Muscle of back (tissue), 13 donors: ENCODE results near the gene PANK2. TPM values are rescaled to one million over a fixed set of nuclear protein-coding genes. Genes with fewer than 3 reads are reported as not detected.
"Not testable (repeated sequence)": the region's sequence is repeated elsewhere in the genome, so short reads cannot be mapped to it uniquely, and the experiment has no call there.

Experiments
- DNase-seq, 3 donors: peaks; one replicate each; pipeline versions ENCODE4 v3.0.0 to v3.0.0-alpha.2; 2013
- long read RNA-seq, 9 donors: transcript quantifications; one replicate each; lab custom pipeline, GENCODE V29; 2026
- polyA plus RNA-seq, 10 donors: library from polyadenylated mRNA; unstranded; fragments of 120-200 nt; gene quantifications; one replicate each; pipeline ENCODE4 v1.2.1, GENCODE V29; 2013; ENCODE audit not compliant: insufficient read length in 10 of 10

PANK2 gene
- 10 to 100 TPM; 25.2 to 32.7 (median 28.5) TPM for polyA plus RNA-seq
- long read RNA-seq, donor 1, transcript PANK2-210 (1 exons, 661 nt) = major isoform, 20 of 23 reads
- long read RNA-seq, donor 1, partial matches to known transcripts = 0 of 23 reads
- long read RNA-seq, donor 1, other reads (novel, unspliced or antisense) = 0 of 23 reads
- long read RNA-seq, donor 2, transcript PANK2-201 (7 exons, 2,280 nt) = minor isoform, 5 of 20 reads
- long read RNA-seq, donor 2, transcript PANK2-210 (1 exons, 661 nt) = major isoform, 14 of 20 reads
- long read RNA-seq, donor 2, partial matches to known transcripts = 0 of 20 reads
- long read RNA-seq, donor 2, other reads (novel, unspliced or antisense) = 0 of 20 reads
- long read RNA-seq, donor 3 = 0 reads
- long read RNA-seq, donor 4, transcript PANK2-210 (1 exons, 661 nt) = major isoform, 11 of 11 reads
- long read RNA-seq, donor 4, partial matches to known transcripts = 0 of 11 reads
- long read RNA-seq, donor 4, other reads (novel, unspliced or antisense) = 0 of 11 reads
- long read RNA-seq, donor 5, full-length matches to known transcripts = 34 of 34 reads
- long read RNA-seq, donor 5, partial matches to known transcripts = 0 of 34 reads
- long read RNA-seq, donor 5, other reads (novel, unspliced or antisense) = 0 of 34 reads
- long read RNA-seq, donor 6, transcript PANK2-210 (1 exons, 661 nt) = major isoform, 24 of 38 reads
- long read RNA-seq, donor 6, transcript PANK2-201 (7 exons, 2,280 nt) = minor isoform, 5 of 38 reads
- long read RNA-seq, donor 6, partial matches to known transcripts = 5 of 38 reads
- long read RNA-seq, donor 6, other reads (novel, unspliced or antisense) = 0 of 38 reads
- long read RNA-seq, donor 7, transcript PANK2-210 (1 exons, 661 nt) = major isoform, 19 of 20 reads
- long read RNA-seq, donor 7, partial matches to known transcripts = 0 of 20 reads
- long read RNA-seq, donor 7, other reads (novel, unspliced or antisense) = 0 of 20 reads
- long read RNA-seq, donor 8, transcript PANK2-210 (1 exons, 661 nt) = major isoform, 17 of 22 reads
- long read RNA-seq, donor 8, transcript PANK2-201 (7 exons, 2,280 nt) = minor isoform, 5 of 22 reads
- long read RNA-seq, donor 8, partial matches to known transcripts = 0 of 22 reads
- long read RNA-seq, donor 8, other reads (novel, unspliced or antisense) = 0 of 22 reads
- long read RNA-seq, donor 9, partial matches to known transcripts = 0 of 4 reads
- long read RNA-seq, donor 9, other reads (novel, unspliced or antisense) = 0 of 4 reads

DNA sequence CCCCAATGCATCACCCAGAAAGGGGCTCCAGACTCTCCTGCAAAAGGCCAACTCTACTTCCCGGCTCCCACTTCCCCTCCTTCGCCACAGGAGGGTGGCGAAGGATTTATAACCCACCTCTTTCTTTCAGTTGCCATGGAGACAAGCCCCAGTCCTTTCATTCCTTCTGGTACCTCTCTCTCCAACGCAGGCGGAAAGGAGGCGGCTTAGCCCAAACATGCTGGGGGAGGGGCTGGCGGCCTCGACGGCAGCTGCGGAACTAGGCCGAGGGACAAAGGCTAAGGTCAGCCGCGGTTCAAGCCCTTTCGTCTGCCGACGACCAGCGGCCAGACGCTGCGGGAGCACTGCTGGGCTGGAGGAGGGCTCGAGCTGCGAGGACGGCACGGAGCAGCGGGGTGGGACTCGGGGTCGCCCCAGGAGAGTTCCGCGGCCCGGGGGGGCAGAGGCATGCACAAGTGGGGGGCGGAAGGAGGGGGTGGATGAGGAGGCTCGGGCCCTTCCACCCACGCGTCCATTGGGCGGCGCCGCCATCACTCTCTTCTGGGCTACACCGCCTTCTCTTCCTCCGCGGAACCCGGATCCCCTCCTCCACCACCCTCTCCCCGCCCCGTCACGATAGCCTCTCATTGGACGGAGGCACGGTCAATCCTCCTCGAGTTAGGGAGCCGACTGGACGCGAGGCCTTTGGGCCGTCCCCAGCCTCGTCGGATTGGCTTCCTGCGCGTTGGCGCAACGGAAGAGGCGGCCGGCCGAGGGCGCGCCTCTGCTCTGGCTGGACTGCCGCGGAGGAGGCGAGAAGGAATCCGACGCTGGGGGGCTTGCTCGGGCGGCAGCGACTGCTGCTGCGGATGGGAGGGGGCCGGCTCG is at the start of gene PANK2:
TSS of gene PANK2 (plus strand) at position 766 of the 867 bp plus-strand sequence.
- DNase-seq = peak; percentile 100

DNA sequence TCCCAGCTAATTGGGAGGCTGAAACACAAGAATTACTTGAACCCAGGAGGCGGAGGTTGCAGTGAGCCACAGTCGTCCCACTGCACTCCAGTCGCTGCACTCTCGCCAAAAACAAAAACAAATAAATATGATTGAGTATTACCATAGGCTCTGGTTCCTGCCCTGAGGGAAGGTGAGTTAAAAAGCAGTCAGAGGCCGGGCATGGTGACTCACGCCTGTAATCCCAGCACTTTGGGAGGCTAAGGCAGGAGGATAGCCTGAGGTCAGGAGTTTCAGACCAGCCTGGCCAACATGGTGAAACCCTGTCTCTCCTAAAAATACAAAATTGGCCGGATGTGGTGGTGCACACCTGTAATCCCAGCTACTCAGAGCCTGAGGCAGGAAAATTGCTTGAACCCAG is 49.0 kb upstream of the PANK2 start:
- not testable (repeated sequence) for DNase-seq

DNA sequence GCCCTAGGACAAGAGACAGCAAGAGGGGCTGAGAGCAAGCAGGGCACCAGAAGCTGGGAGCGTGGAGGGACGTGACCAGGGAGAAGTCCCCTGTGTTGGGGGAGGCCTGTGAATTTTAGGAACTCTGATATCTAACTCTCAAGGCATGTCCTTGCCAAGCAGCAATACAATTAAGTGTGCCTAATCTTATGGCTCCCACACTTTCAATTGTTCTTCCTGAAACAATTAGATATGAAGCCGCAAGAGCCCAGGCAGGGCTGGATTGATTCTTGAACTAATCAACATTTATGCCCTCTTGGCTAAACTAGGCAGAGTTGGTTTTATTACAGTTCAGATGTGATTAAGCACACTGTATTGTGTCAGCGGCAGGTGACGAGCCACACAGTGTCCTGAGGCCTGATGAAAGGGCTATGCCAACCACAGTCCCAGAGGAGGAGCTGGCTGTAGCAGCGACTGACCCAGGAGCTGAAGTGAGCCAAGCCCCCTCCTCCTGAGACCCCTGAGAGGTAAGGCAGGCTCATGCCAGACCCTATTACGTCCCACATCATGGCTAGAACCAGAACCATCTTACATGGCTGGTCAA is 46.7 kb upstream of the PANK2 start:
- DNase-seq = no peak

DNA sequence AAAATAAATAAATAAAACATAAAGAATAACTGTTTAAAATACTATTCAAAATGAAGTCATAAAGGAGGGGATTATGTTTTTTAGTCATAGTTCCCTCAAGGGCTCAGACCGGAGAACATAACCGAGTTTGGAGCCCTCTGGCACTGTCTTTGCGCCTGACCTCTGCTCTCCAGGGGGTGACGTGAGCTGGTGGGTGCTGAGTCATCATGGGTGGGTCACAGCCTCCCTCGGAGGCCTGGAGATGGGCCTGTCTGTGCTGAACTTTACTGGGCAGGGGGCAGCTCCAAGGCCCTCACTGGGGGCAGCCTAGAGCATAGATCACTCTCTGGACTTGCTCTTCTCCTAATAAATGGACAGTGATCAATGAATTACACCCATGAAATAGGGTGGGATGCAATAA is 45.7 kb upstream of the PANK2 start:
- no peak for DNase-seq

DNA sequence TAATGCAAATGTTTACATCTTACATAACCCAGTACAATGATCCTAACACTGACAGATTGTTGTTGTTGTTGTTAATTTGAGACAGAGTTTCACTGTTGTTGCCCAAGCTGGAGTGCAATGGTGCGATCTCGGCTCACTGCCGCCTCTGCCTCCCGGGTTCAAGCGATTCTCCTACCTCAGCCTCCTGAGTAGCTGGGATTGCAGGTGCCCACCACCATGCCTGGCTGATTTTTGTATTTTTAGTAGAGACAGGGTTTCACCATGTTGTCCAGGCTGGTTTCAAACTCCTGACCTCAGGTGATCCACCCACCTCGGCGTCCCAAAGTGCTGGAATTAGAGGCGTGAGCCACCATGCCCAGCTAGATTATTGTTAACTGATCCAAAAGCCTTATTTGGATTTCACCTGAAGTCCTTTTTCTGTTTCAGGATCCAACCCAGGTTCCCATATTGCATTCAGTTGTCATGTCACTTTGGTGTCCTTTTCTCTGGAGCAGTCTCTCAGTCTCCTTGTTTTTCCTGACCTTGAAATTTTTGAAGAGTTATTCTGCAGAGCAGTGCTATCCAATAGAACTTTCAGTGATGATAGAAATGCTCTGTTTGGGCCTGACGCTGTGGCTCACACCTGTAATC is 45.1 kb upstream of the PANK2 start:
- not testable (repeated sequence) for DNase-seq

DNA sequence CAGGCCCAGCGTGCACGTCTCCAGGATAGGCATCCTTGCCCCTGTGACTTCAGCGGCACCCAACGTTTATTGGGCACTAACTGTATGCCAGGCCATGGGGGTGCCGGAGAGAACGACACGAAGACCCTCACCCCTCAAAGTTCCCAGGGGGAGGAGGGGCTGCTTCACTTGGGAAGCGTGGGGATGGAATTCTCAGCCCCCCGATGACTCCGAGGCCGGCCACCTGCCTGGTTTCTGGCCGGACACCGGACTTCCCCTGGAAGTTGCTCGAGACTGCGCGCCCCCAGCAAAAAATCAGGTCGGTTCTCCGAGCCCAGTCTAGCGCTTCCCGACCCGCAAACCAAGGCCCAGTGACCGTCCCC is 42.8 kb upstream of the PANK2 start:
- peak in 1 of 3 donors; percentile 18 for DNase-seq

DNA sequence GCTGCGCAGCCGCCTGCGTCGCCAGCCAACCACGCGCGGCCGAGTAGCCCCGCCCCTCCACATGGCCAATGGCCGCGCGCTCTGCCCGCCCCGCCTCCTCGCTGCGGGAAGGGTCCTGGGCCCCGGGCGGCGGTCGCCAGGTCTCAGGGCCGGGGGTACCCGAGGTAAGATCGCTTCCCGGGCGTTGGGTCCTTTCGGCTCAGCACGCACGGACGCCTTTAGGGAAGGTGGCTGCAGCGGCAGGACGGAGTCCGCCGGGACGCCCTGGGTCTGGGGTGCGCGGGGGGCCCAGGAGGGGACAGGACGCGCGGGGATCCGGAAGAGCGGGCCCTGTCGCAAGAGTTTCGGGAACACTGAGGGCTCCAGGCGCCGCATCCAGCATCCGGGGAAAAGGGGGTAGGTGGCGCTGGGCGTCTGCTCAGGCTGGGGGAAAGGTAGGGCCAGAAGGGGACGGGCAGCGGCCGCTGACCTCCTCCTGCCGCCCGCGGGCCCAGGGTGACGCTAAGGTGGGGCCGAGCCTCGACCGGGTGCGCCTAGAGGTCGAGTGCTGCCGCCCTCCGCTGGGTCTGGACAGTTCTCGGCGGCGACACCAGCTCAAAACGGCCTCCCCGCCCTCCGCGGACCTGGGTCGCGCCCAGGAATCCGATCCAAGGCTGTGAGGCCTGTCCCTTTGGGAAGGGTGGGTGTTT is 42.3 kb upstream of the PANK2 start, which contains the start of gene MAVS:
TSS of gene MAVS (plus strand) at position 95 of the 689 bp plus-strand sequence. CDS start 7,791 bp downstream, outside the sequence.
- peak; percentile 79 to 96 (median 90) for DNase-seq

DNA sequence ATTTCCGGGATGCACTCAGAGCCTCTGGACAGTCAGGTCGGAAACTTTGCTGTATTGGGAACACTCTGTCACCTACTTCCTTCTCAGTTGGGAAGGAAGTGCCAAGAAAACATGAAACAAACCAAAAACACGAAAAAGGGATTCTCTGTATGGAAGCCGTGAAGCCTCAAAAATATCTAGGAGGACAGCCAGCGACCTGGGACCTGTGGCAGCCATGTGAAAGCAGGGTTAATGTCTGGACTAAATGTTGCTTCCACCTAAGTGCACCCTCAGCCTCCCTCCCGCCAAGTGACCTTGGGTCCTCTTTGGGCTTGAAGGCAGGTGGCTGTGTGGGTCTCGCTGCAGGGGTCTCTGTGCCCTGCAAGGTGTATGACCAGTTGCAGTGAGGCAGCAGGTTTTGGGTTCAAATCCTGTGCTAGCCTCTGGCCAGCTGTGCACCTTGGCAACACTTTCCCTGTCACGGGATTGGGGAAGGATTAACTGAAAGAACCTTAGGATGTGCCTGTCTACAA is 41.7 kb upstream of the PANK2 start:
- no peak for DNase-seq

DNA sequence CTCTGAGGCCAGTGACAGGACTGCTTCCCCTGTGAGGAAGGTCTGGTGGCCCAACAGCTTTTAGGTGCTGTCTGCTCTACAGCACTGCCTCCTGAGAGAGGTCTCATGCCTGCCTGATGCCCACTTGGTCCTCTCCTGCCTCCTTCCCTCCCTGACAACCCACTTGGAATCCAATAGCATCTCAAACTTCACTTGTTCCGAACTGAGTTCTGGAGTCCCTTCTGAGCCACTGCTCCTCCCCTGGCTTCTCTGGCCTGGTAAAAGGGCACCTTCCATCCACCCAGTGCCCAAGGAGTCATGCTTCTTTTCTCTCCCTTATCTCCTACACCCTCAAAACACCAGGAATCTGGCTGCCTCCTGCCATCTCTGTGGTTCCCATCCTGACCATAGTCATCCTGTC is 40.6 kb upstream of the PANK2 start:
- DNase-seq = no peak

DNA sequence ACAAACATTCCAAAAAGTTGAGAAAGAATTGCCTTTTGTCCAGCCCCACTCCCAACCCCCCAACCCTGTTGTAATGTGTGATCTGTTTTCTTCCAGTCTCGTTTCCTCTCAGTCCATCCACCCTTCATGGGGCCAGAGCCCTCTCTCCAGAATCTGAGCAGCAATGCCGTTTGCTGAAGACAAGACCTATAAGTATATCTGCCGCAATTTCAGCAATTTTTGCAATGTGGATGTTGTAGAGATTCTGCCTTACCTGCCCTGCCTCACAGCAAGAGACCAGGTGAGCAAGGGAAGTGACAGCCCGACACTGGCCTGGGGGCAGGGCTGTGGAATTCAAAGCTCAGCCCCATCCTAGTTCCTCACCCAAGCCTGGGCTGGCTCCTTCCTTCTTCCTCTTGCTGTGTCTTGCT is 34.7 kb upstream of the PANK2 start:
- DNase-seq = no peak

DNA sequence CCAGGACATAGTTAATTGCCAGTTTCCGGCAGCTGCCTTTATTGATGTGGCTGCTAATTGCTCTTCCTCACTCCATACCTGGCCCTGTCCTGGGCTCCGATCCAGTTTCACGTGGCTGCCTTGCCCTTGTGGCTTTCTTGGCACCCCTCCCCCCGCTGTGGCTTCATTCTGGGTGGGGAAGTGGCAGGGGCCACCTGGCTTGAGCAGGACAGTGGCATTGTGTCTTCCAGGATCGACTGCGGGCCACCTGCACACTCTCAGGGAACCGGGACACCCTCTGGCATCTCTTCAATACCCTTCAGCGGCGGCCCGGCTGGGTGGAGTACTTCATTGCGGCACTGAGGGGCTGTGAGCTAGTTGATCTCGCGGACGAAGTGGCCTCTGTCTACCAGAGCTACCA is 31.8 kb upstream of the PANK2 start:
- no peak for DNase-seq

DNA sequence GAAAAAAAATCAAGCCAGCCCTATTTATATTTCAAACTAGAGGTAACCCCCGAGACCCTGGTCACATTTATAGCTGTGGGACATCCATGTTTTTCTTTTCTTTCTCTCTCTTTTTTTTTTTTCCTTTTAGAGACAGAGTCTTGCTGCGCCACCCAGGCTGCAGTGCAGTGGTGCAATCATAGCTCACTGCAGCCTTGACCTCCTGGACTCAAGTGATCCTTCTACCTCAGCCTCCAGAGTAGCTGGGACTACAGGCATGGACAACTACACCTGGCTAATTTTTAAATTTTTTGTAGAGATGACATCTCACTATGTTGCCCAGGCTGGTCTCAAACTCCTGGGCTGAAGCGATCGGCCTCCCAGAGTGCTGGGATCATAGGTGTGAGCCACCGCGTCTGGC is 30.5 kb upstream of the PANK2 start:
- DNase-seq = no peak

DNA sequence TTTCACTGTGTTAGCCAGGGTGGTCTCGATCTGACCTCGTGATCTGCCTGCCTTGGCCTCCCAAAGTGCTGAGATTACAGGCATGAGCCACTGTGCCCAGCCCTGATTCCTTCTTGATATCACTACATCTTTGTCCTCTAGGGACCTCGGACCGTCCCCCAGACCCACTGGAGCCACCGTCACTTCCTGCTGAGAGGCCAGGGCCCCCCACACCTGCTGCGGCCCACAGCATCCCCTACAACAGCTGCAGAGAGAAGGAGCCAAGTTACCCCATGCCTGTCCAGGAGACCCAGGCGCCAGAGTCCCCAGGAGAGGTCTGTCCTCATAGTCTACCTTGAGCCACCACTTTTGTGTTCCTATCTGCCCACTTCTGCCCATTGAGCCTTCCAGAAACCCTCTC is 28.0 kb upstream of the PANK2 start:
- no peak for DNase-seq

DNA sequence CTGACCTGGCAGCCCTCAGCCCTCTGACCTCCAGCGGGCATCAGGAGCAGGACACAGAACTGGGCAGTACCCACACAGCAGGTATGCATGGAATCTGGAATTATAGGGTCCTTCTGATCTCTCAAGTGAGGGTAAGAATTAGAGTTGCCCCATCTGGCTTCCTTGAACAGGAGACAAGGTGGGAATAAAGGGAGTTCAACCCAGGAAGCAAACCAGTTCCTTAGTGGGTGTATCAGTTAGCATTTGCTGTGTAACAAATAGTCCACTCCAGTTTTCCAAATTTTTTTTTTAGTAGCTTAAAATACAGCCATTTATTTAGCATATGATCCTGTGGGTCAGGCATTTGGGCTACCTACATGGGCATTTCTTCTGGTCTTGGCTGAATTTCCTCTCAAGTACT is 26.9 kb upstream of the PANK2 start:
- DNase-seq = no peak

DNA sequence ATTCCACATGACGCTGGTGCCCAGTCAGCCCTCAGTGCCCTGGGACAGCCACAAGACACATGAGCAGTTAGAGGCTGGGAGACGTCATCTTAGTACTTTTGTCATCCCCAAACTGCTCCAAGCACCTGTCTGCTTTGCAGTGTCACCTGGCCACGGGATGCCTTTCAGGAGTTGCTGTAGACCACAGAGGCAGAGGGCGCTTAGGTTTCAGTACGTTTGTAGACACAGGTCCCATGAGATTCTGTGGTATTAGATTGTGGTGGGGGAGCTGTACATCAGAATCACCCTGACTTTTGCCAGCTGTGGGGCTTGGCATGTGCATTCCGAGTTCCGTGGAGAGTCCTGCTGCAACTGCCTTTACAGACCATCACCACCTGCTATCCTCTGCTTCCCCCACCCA is 25.9 kb upstream of the PANK2 start:
- DNase-seq = no peak

DNA sequence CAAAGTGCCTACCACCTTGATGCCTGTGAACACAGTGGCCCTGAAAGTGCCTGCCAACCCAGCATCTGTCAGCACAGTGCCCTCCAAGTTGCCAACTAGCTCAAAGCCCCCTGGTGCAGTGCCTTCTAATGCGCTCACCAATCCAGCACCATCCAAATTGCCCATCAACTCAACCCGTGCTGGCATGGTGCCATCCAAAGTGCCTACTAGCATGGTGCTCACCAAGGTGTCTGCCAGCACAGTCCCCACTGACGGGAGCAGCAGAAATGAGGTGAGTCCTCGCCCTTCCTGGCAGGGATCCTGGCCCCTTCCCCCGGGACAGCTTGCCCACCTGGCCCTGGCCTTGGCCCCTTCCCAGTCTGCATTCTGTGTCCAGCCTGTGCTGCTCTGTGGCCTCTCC is 24.7 kb upstream of the PANK2 start:
- no peak for DNase-seq

DNA sequence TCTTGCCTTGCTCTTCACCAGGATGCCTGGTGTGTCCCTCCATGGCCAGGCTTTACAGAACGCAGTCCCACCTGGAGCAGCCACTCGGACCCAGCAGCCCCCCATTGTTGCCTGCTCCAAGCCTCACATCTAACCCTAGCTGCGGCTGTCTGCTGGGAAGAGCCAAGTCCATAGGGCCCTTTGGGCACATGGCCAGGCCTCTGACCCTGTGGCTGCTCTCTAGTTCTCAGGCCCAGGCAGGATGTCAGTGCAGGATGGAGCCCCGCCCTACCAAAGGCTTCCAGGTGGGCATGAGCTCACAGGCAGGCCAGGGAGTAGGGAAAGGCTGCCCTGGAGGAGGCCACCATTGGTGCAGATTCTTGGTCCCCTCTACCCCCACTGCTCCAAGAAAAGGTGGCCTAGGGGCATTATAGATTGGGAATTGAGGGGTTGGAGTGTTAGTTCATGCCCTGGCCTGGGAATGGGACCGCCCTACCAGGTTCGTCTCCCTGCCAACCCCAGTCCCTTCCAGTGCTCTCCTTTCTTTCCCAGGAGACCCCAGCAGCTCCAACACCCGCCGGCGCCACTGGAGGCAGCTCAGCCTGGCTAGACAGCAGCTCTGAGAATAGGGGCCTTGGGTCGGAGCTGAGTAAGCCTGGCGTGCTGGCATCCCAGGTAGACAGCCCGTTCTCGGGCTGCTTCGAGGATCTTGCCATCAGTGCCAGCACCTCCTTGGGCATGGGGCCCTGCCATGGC is 23.9 kb upstream of the PANK2 start:
- no peak for DNase-seq

DNA sequence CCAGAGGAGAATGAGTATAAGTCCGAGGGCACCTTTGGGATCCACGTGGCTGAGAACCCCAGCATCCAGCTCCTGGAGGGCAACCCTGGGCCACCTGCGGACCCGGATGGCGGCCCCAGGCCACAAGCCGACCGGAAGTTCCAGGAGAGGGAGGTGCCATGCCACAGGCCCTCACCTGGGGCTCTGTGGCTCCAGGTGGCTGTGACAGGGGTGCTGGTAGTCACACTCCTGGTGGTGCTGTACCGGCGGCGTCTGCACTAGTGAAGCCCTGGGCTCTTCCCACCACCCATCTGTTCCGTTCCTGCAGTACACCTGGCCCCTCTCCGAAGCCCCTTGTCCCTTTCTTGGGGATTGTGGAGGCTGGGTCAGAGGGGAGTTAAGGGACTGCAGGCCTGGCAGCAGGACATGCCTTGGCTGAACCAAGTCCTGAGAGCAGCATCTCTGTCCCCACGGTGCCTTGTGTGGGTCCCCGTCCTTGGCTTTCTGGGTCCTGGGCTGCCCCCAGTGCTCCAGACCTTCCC is 23.2 kb upstream of the PANK2 start:
- no peak for DNase-seq
